Caco-2 (cell line): Measurements from ENCODE around the gene COL27A1. TPM values are rescaled to one million over a fixed set of nuclear protein-coding genes. Genes with fewer than 3 reads are reported as not detected.
"Not testable (repeated sequence)": the region's sequence is repeated elsewhere in the genome, so short reads cannot be mapped to it uniquely, and the experiment has no call there.

ENCODE experiments used
- BruUV-seq: library from RNA; stranded (reverse); fragments of 400-500 nt; replicated peaks from 2 replicates; lab custom pipeline; 2021; lab: Mats Ljungman, UMichigan
- CTCF ChIA-PET: fragments of 300-600 bp; sonication (Branson Sonifier 250); formaldehyde crosslinking; loops from one replicate; lab custom pipeline; 2022; ENCODE audit warnings: antibody characterized with exemption; lab: Charles Lee
- POLR2A ChIA-PET: fragments of 300-600 bp; sonication (Branson Sonifier 250); formaldehyde crosslinking; loops from one replicate; lab custom pipeline; 2022; ENCODE audit warnings: antibody characterized with exemption; lab: Charles Lee
- DNase-seq, 2 experiments: peaks; one replicate each; pipeline versions ENCODE4 v3.0.0 to v3.0.0-alpha.2; 2020 to 2022
- H3K27me3 ChIP-seq: replicated peaks from 2 replicates; pipeline ENCODE4 v1.6.0; 2011; ENCODE audit warnings: low read length; ENCODE audit not compliant: control insufficient read depth, insufficient read depth
- H3K36me3 ChIP-seq: 2 replicates; pipeline ENCODE4 v1.5.1; 2011; ENCODE audit warnings: low read length; ENCODE audit not compliant: control insufficient read depth, insufficient read depth
- H3K4me1 ChIP-seq: fragments of 250-450 bp; sonication (Bioruptor Pico); 2 replicates; pipeline ENCODE4 v1.5.1; 2020; ENCODE audit warnings: mild to moderate bottlenecking
- H3K4me3 ChIP-seq: 2 replicates; pipeline ENCODE4 v1.5.1; 2011; ENCODE audit warnings: low read depth, mild to moderate bottlenecking, control low read depth, low read length
- H3K9me3 ChIP-seq: fragments of 250-450 bp; sonication (Bioruptor Pico); 2 replicates; pipeline ENCODE4 v1.5.1; 2020; ENCODE audit warnings: mild to moderate bottlenecking, moderate library complexity
- H3K27ac Mint-ChIP-seq: one replicate; pipeline ENCODE4 v1.8.0; 2022; ENCODE audit warnings: mixed read lengths; ENCODE audit not compliant: unreplicated experiment
- H3K27me3 Mint-ChIP-seq: one replicate; pipeline ENCODE4 v1.8.0; 2022; ENCODE audit warnings: mixed read lengths; ENCODE audit not compliant: insufficient read depth, unreplicated experiment
- H3K36me3 Mint-ChIP-seq: one replicate; pipeline ENCODE4 v1.8.0; 2022; ENCODE audit warnings: mild to moderate bottlenecking, mixed read lengths; ENCODE audit not compliant: insufficient read depth, unreplicated experiment
- H3K4me1 Mint-ChIP-seq: one replicate; pipeline ENCODE4 v1.8.0; 2022; ENCODE audit warnings: low read depth, mixed read lengths; ENCODE audit not compliant: unreplicated experiment
- H3K4me3 Mint-ChIP-seq: one replicate; pipeline ENCODE4 v1.8.0; 2022; ENCODE audit warnings: mild to moderate bottlenecking, moderate library complexity, mixed read lengths; ENCODE audit not compliant: unreplicated experiment
- H3K9me3 Mint-ChIP-seq: one replicate; pipeline ENCODE4 v1.8.0; 2022; ENCODE audit warnings: mixed read lengths; ENCODE audit not compliant: unreplicated experiment
- intact Hi-C: fragments of 100-400 bp; cut with micrococcal nuclease; formaldehyde crosslinking; loops from one replicate; pipeline ENCODE4 v1.10.0; 2022; ENCODE audit not compliant: unreplicated experiment
- total RNA-seq: library from RNA; stranded (reverse); gene quantifications from 2 replicates; pipeline ENCODE4 v1.2.3, GENCODE V29; 2022
- TF ChIP-seq, protein P1 (sequence below), 2 experiments: fragments of 200-600 bp in 1 of 2; IDR thresholded peaks; 1 replicate in 1 of 2; 2 replicates in 1 of 2; pipeline versions ENCODE4 v1.5.1 to v1.8.0; 2011 to 2022; ENCODE audit warnings: antibody characterized with exemption in 1 of 2, control low read depth in 1 of 2, inconsistent platforms in 1 of 2, low read depth in 1 of 2, low read length in 1 of 2, mild to moderate bottlenecking in 1 of 2, moderate library complexity in 1 of 2; ENCODE audit not compliant: insufficient read depth in 1 of 2, severe bottlenecking in 1 of 2, unreplicated experiment in 1 of 2

Gene COL27A1
- total RNA-seq, 1 experiment from 2014 or later: 31.1 TPM

DNA sequence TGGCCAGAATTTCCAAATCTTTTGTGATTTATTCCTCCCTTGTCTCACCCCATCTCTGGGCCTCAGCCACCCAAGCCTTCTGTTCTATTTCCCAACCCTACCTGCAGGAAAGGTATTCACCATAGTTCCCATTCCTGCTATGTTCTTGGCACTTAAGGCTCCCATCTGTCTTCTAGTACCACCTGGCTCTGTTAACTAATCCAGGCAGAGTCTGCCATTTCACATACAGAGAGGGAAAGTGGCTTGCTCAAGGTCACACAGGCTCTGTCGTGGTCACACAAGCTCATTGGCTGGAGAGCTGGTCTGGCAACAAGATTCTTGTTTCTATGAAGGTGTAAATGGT lies 35.2 kb downstream of the COL27A1 start:
- Histone ChIP-seq H3K36me3 (peaks cover 2% of the 10 kb centered on the region), H3K4me3 (no peak overlapping the region), H3K4me1 (no peaks in the 10 kb centered on the region), H3K27me3 (no peaks in the 10 kb centered on the region), H3K9me3 (peaks cover 4% of the 10 kb centered on the region; the same call in 1 of the 2 replicates)
- H3K27me3 Mint-ChIP-seq: no peaks in the 10 kb centered on the region
- no peaks in the 10 kb centered on the region for H3K4me1 Mint-ChIP-seq
- no peak for DNase-seq
- no TSS peak for BruUV-seq
- H3K27ac Mint-ChIP-seq: no peak overlapping the region
- CTCF ChIA-PET: no interaction called here
- TF ChIP-seq, protein P1, sequence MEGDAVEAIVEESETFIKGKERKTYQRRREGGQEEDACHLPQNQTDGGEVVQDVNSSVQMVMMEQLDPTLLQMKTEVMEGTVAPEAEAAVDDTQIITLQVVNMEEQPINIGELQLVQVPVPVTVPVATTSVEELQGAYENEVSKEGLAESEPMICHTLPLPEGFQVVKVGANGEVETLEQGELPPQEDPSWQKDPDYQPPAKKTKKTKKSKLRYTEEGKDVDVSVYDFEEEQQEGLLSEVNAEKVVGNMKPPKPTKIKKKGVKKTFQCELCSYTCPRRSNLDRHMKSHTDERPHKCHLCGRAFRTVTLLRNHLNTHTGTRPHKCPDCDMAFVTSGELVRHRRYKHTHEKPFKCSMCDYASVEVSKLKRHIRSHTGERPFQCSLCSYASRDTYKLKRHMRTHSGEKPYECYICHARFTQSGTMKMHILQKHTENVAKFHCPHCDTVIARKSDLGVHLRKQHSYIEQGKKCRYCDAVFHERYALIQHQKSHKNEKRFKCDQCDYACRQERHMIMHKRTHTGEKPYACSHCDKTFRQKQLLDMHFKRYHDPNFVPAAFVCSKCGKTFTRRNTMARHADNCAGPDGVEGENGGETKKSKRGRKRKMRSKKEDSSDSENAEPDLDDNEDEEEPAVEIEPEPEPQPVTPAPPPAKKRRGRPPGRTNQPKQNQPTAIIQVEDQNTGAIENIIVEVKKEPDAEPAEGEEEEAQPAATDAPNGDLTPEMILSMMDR (IDR thresholded peaks at IDR 0.05; ENCODE audit: insufficient read depth in 1 of 2, low read depth in 1 of 2, low read length in 1 of 2, severe bottlenecking in 1 of 2, unreplicated experiment in 1 of 2): no peak
- no peak overlapping the region for H3K4me3 Mint-ChIP-seq
- no peaks in the 10 kb centered on the region for H3K9me3 Mint-ChIP-seq
- POLR2A ChIA-PET: no interaction called here
- H3K36me3 Mint-ChIP-seq: peaks cover 17% of the 10 kb centered on the region
- intact Hi-C loops: no loop called here

DNA sequence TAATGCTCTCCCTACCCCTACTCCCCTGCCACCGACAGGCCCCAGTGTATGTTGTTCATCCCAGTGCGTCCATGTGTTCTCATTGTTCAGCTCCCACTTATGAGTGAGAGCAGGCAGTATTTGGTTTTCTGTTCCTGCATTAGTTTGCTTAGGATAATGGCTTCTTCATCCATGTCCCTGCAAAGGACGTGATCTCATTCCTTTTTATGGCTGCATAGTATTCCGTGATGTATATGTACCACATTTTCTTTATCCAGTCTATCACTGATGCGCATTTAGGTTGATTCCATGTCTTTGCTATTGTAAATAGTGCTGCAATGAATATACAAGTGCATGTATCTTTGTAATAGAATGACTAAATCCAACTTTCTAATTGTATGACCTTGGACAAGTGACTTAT lies 36.1 kb downstream of the COL27A1 start:
- H3K9me3 ChIP-seq, H3K36me3 ChIP-seq, H3K27ac Mint-ChIP-seq, H3K4me3 ChIP-seq, DNase-seq, H3K27me3 ChIP-seq, H3K9me3 Mint-ChIP-seq, BruUV-seq, H3K4me3 Mint-ChIP-seq, CTCF ChIA-PET, H3K4me1 ChIP-seq, intact Hi-C loops, POLR2A ChIA-PET, H3K4me1 Mint-ChIP-seq, H3K27me3 Mint-ChIP-seq: not testable (repeated sequence)
- peaks cover 14% of the 10 kb centered on the region for H3K36me3 Mint-ChIP-seq

DNA sequence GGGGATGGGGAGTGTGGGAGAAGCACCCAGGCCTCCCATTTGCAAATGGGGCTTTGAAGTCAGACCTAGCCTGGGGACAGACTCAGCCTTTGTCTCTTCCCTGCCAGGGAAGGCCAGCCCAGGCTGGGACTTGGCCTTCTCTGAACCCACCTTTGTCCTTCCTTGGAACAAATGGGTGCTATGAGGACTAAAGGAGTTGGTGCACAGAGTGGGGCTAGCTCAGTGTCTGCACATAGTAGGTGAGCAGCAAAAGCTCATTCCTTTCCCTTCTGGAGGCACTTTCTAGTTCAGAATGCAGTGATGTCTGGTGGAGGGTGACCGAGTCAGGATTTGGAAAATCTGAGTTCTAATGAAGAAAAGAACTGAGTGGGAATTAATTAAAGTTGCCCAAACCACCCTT lies 37.2 kb downstream of the COL27A1 start:
- POLR2A ChIA-PET: no interaction called here
- BruUV-seq: no TSS peak
- Mint-ChIP-seq H3K9me3 (no peaks in the 10 kb centered on the region), H3K27me3 (no peaks in the 10 kb centered on the region), H3K4me3 (no peak overlapping the region), H3K27ac (no peak overlapping the region), H3K4me1 (no peaks in the 10 kb centered on the region), H3K36me3 (peaks cover 12% of the 10 kb centered on the region)
- TF ChIP-seq, protein P1 (IDR thresholded peaks at IDR 0.05; ENCODE audit: insufficient read depth in 1 of 2, low read depth in 1 of 2, low read length in 1 of 2, severe bottlenecking in 1 of 2, unreplicated experiment in 1 of 2): no peak
- peaks cover 2% of the 10 kb centered on the region for H3K36me3 ChIP-seq
- peaks cover 4% of the 10 kb centered on the region; the same call in 1 of the 2 replicates for H3K9me3 ChIP-seq
- H3K4me1 ChIP-seq: no peaks in the 10 kb centered on the region
- no peak for DNase-seq
- no peaks in the 10 kb centered on the region for H3K27me3 ChIP-seq
- no peak overlapping the region for H3K4me3 ChIP-seq
- intact Hi-C loops: no loop called here
- CTCF ChIA-PET: no interaction called here

DNA sequence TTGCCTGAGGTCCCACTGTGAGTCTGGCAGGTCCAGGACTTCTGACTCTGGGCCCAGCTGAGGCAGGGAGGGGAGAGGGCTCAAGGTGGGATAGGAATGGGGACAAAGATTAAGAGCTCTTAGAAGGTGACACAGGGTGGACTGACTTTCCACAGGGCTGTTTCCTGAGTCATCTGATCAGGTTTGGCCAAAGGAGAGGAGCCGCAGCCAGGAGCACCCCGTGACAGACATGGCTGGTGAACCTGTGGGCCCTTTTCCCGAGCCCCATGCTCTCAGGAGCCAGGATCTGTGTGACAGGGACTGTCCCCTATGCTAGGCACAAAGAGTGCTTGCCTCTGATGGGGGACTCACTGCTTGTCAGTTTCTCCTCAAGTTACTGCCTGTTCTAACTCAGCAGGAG lies 37.8 kb downstream of the COL27A1 start:
- Histone ChIP-seq H3K9me3 (peaks cover 4% of the 10 kb centered on the region; the same call in 1 of the 2 replicates), H3K4me3 (no peak overlapping the region), H3K27me3 (no peaks in the 10 kb centered on the region), H3K36me3 (peaks cover 1% of the 10 kb centered on the region), H3K4me1 (no peaks in the 10 kb centered on the region)
- POLR2A ChIA-PET: no interaction called here
- H3K4me1 Mint-ChIP-seq: no peaks in the 10 kb centered on the region
- no peaks in the 10 kb centered on the region for H3K27me3 Mint-ChIP-seq
- peaks cover 12% of the 10 kb centered on the region for H3K36me3 Mint-ChIP-seq
- no peak for DNase-seq
- no peaks in the 10 kb centered on the region for H3K9me3 Mint-ChIP-seq
- BruUV-seq: no TSS peak
- intact Hi-C loops: no loop called here
- H3K4me3 Mint-ChIP-seq: no peak overlapping the region
- TF ChIP-seq, protein P1 (IDR thresholded peaks at IDR 0.05; ENCODE audit: insufficient read depth in 1 of 2, low read depth in 1 of 2, low read length in 1 of 2, severe bottlenecking in 1 of 2, unreplicated experiment in 1 of 2): no peak
- no peak overlapping the region for H3K27ac Mint-ChIP-seq
- CTCF ChIA-PET: no interaction called here
